ENCODE results near the gene SEMA5A.

The SEMA5A gene

DNA sequence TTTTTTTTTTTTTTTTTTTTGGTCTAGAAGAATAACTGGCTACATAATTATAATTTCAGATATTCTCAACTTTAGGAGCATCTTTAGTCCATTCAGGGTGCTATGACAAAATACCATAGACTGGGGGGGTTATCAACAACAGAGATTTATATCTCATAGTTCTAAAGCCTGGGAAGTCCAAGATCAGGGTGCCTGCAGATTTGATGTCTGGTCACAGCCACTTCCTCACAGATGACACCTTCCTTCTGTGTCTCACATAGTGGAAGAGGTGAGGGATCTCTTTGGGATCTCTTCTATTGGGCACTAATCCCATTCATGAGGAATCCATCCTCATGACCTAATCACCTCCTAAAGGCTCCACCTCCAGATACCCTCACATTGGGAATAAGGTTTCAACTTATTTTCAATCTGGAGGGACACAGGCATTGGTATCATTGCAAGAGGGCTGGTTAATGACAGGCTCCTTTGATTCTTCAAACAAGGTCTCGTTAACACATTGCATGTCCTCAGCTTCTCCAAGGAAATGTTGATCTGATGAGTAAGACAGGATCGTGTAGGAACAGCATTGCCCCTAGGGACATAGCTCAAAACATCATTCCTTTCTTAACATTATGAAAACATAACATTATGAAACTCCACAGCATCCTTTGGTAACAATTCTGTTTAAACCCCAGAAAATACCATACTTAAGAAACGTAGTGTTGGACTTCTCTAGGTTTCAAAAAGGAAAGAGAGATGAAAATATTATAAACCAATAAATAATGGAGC, 372.4 kb downstream of the SEMA5A start:
- TF ChIP-seq, protein P1, sequence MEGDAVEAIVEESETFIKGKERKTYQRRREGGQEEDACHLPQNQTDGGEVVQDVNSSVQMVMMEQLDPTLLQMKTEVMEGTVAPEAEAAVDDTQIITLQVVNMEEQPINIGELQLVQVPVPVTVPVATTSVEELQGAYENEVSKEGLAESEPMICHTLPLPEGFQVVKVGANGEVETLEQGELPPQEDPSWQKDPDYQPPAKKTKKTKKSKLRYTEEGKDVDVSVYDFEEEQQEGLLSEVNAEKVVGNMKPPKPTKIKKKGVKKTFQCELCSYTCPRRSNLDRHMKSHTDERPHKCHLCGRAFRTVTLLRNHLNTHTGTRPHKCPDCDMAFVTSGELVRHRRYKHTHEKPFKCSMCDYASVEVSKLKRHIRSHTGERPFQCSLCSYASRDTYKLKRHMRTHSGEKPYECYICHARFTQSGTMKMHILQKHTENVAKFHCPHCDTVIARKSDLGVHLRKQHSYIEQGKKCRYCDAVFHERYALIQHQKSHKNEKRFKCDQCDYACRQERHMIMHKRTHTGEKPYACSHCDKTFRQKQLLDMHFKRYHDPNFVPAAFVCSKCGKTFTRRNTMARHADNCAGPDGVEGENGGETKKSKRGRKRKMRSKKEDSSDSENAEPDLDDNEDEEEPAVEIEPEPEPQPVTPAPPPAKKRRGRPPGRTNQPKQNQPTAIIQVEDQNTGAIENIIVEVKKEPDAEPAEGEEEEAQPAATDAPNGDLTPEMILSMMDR (IDR thresholded peaks at IDR 0.05; ENCODE audit: insufficient read depth, low read length): no peak
- TF ChIP-seq, protein P2, sequence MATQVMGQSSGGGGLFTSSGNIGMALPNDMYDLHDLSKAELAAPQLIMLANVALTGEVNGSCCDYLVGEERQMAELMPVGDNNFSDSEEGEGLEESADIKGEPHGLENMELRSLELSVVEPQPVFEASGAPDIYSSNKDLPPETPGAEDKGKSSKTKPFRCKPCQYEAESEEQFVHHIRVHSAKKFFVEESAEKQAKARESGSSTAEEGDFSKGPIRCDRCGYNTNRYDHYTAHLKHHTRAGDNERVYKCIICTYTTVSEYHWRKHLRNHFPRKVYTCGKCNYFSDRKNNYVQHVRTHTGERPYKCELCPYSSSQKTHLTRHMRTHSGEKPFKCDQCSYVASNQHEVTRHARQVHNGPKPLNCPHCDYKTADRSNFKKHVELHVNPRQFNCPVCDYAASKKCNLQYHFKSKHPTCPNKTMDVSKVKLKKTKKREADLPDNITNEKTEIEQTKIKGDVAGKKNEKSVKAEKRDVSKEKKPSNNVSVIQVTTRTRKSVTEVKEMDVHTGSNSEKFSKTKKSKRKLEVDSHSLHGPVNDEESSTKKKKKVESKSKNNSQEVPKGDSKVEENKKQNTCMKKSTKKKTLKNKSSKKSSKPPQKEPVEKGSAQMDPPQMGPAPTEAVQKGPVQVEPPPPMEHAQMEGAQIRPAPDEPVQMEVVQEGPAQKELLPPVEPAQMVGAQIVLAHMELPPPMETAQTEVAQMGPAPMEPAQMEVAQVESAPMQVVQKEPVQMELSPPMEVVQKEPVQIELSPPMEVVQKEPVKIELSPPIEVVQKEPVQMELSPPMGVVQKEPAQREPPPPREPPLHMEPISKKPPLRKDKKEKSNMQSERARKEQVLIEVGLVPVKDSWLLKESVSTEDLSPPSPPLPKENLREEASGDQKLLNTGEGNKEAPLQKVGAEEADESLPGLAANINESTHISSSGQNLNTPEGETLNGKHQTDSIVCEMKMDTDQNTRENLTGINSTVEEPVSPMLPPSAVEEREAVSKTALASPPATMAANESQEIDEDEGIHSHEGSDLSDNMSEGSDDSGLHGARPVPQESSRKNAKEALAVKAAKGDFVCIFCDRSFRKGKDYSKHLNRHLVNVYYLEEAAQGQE (IDR thresholded peaks at IDR 0.05; ENCODE audit: insufficient replicate concordance, low read depth): no peak
- no peak for TF ChIP-seq GABPA (IDR thresholded peaks at IDR 0.05; ENCODE audit: low read depth)
- TF ChIP-seq POLR2AphosphoS5 (IDR thresholded peaks at IDR 0.05; ENCODE audit: low read depth): no peak
- TF ChIP-seq SPI1 (IDR thresholded peaks at IDR 0.05; ENCODE audit: borderline replicate concordance, low read depth): no peak
- no peak for DNase-seq (ENCODE audit: low read depth in 1 of 2, low spot score in 1 of 2)

DNA sequence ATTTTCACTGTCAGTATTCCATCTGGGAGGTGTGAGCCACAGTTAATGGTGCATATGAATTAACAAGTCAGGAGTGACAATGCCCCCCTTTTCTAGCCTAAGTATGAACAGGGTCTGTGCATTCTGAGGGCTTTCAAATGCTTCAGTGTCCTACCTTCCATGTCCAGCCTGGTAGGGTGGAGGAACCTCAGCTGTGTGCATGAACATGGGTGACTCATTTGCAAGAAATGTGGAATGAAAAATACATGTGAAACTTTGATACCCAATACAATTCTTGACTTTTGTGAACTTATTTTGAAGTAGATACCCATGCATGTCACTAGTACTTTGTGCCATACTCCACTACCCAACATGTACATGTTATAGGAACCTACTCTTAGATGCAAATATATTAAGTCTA, 375.8 kb downstream of the SEMA5A start:
- no peak for DNase-seq (ENCODE audit: low read depth in 1 of 2, low spot score in 1 of 2)
- Histone ChIP-seq H3K27me3 (ENCODE audit: insufficient read depth, poor library complexity, severe bottlenecking) (no peaks in the 10 kb centered on the region), H3K27ac (replicated peaks) (no peak overlapping the region), H3K4me3 (replicated peaks; ENCODE audit: insufficient read depth, low read length) (no peak overlapping the region)
- TF ChIP-seq POLR2AphosphoS5 (IDR thresholded peaks at IDR 0.05; ENCODE audit: low read depth) (no peak), SPI1 (IDR thresholded peaks at IDR 0.05; ENCODE audit: borderline replicate concordance, low read depth) (no peak)
- TF ChIP-seq, protein P2 (IDR thresholded peaks at IDR 0.05; ENCODE audit: insufficient replicate concordance, low read depth): no peak

More for the DNA sequence above, 372.4 kb downstream of the SEMA5A start:
- no peak overlapping the region for H3K4me3 ChIP-seq (replicated peaks; ENCODE audit: insufficient read depth, low read length)
- H3K27me3 ChIP-seq (ENCODE audit: insufficient read depth, poor library complexity, severe bottlenecking): no peaks in the 10 kb centered on the region
- no peak overlapping the region for H3K27ac ChIP-seq (replicated peaks)

DNA sequence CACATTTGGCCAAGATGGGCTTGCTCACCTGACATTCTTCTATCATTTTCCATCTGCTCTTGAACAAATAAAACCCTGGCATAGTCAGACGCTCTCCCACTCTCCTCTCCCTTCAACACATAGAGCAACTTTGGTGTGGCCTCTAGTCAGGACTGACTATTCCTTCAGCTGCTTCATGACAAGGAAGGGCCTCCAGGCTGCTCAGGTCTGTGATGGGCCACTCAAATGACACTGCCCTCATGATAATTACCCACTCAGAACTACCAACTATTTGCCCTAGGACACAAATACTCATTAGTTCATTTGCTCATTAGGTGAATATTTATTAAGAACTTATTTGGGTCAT, 376.3 kb downstream of the SEMA5A start:
- no peak overlapping the region for H3K4me3 ChIP-seq (replicated peaks; ENCODE audit: insufficient read depth, low read length)
- no peak overlapping the region for H3K27ac ChIP-seq (replicated peaks)
- no peak for DNase-seq (ENCODE audit: low read depth in 1 of 2, low spot score in 1 of 2)
- H3K27me3 ChIP-seq (ENCODE audit: insufficient read depth, poor library complexity, severe bottlenecking): no peaks in the 10 kb centered on the region
- TF ChIP-seq, protein P2 (IDR thresholded peaks at IDR 0.05; ENCODE audit: insufficient replicate concordance, low read depth): no peak
- TF ChIP-seq, protein P1 (IDR thresholded peaks at IDR 0.05; ENCODE audit: insufficient read depth, low read length): no peak
- no peak for TF ChIP-seq SPI1 (IDR thresholded peaks at IDR 0.05; ENCODE audit: borderline replicate concordance, low read depth)
- TF ChIP-seq POLR2AphosphoS5 (IDR thresholded peaks at IDR 0.05; ENCODE audit: low read depth): no peak
- no peak for TF ChIP-seq GABPA (IDR thresholded peaks at IDR 0.05; ENCODE audit: low read depth)
